Pons (tissue), 1 donor: Measurements from ENCODE around the gene CROCC2.

Source experiments
- DNase-seq: peaks from one replicate; pipeline ENCODE4 v3.0.0-alpha.2; 2016; ENCODE audit warnings: low spot score

CROCC2 gene

GRCh38 chr2:240999873-241000541 lies 93.9 kb downstream of the CROCC2 start:
- no peak for DNase-seq

GRCh38 chr2:241000831-241001321 lies 94.7 kb downstream of the CROCC2 start:
- DNase-seq, result no peak

- DNase-seq, result no peak
These were observed 95.5 kb downstream of the CROCC2 start for GRCh38 chr2:241001413-241002274.

GRCh38 chr2:241002275-241003046 lies 96.3 kb downstream of the CROCC2 start:
- no peak for DNase-seq

DNA sequence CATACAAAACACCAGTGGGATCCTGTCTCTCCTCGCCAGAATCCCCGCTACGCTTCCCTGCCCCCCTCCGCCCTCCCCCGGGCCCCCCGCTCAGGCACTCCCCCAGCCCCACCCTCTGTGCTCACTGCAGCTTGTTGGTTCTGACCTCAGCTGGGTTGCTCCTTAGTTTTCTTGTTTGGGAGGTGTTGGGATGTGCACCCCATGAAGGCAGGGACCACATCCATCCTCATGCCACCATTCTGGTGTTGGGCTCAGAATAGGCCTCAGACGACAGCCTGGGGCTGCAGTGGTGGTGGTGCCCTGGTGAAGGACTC lies 96.9 kb downstream of the CROCC2 start:
- DNase-seq, result no peak

- DNase-seq, result no peak
These were observed 97.2 kb downstream of the CROCC2 start for GRCh38 chr2:241003369-241003768.

GRCh38 chr2:241003830-241004564 lies 97.9 kb downstream of the CROCC2 start:
- DNase-seq, result no peak

DNA sequence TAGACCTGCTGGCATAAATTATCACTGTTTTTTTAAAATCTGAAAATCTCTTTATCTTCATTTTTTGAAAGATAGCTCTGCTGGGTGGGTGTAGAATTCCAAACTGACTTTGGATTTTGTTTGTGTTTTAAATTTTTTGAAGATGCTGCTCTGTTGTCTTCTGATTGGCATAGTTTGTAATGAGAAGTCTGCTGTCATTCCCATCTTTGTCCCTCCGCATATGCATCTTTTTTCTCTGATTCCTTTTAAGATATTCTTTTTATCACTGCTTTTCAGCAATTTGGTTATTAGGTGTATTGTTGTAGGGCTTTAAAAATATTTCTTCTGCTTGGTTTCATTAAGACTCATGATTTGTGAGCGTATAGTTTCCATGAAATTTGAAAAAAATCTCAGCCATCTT lies 99.4 kb downstream of the CROCC2 start:
- no peak for DNase-seq

- DNase-seq, result no peak
These were observed 100.3 kb downstream of the CROCC2 start for GRCh38 chr2:241006412-241006811.

DNA sequence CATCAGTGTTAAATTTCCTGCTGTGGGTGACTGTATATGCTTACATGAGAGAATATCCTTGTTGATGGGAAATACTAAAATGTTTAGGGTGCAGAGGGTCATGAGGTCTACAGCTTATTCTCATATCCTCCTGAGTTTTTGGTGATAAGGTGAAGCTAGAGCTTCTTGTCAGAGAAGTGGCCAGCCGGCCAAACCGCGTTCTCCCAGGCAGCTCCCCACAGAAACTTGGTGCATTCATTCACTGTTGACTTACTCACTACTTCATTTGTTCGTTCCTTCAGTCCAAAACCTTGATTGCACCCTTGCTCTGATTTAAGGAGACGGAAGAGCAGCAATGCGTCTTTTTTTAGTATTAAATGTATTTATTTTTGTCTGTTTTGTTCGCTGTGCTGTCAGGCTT lies 101.0 kb downstream of the CROCC2 start:
- DNase-seq, result no peak

DNA sequence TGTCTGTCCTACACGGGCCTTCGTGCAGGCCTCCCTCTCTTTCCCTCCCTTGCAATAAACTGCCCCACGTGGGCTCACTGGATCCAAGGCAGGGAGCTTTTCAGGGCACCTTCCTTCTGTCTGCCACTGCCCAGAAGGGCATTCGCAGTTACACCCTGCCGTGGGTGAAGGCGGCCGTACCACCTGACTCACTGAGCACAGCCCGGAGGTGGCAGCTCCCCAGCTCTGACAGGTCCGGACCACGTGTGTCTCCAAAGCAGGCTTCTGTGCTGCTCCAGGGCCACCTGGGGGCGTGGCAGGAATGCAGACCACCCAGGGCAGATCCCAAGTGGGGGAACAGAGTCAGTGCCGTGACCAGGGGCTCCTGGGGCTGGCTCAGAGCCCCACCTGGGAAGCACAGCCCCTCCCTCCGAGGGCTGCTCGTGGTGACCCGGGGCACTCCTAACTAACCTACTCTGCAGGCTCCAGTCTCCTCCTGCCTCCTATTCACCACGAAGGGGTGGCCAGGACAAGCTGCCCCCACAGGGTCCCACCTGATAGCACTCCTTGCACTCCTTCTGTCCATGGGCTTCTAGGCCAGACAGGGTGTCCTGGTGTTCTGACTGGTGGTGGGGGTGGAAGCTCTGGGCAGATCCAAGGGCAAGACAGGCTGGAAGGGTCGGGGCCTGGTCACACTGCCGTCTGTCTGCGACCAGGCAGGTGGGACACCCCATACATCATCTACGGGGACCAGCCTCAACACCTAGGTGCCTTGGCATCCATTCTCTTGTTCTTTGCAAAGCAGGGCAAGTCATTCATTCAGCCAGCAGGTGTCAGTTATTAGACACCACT lies 102.0 kb downstream of the CROCC2 start:
- DNase-seq, result no peak

DNA sequence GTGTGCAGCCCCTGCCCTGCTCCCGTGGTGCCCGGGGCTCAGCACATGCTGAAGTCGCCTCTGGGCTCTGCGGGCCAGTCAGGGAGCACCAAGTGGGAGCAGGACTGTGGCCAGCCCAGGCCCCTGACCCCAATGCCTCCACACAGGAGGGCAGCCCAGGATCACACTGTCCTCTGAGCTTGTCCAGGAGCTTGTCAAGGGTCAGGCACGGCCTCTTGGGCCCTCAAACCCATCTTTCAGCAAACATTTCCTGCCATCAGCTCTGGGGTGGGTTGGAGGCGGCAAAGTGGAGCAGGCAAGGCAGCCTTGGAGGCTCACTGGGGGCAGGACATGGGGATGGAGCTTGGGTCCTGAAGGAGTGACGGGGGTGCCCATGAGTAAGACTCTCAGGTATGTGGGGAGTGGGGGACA lies 102.6 kb downstream of the CROCC2 start:
- DNase-seq, result no peak

DNA sequence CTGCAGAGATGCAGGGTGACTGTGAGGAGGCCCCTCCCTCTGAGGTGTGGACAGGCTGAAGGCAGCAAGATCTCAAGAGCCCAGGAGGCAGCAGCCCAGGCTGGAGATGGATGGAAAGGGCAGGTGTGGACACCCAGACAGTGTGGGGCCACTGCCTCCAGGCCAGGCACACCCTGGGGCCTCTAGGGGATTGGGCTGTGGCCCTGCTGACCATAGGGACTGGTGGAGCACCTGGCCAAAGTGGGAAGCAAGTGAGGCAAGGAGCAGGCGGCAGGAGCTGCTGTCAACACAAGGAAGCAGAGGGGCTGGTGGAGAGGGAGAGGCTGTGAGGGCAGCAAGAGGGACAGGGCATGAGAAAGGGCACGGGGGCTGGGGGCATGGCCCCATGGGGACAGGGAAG lies 103.1 kb downstream of the CROCC2 start:
- no peak for DNase-seq

GRCh38 chr2:241009601-241010530 lies 103.7 kb downstream of the CROCC2 start:
- peak; percentile 20 for DNase-seq

- no peak for DNase-seq
These were observed 104.6 kb downstream of the CROCC2 start for GRCh38 chr2:241010531-241011295.

- no peak for DNase-seq
These were observed 105.1 kb downstream of the CROCC2 start for GRCh38 chr2:241011296-241011600.

DNA sequence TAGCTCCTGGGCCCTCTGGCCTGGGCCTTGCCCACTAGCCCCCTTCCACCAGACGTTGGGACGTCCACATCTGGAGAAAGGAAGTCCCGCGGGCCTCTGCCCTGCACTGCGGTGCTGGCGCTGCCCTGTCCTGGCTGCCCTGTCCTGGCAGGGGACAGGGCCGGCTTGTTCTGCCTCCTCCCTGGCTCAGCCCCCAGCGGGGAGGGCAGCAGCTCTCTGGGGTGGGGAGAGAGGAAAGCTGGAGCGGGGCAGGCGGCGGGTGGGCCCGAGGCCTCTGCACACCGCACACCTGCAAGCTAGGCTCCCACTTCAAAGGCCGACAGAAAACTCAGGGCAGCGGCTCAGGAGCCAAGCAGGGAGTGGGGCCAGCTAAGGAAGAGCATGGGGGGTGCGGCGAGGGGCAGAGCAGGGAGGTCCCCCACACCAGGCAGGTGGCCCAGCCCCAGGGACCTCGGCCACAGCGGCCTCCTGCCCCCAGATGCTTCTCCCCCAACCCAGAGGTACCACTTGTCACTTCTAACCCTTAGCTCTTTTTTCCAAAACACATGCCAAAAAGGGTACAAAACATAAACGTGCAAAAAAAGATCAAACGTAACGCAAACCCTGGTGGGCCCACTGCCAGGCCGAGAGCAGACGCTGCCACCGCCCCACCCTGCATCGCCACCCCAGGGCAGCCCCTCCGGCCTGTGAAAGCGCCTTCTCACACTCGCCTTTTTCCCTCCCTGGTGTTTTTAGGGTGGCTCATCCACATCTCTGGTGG lies 105.8 kb downstream of the CROCC2 start:
- DNase-seq, result no peak

- DNase-seq, result no peak
These were observed 108.1 kb downstream of the CROCC2 start for GRCh38 chr2:241014224-241014623.

- no peak for DNase-seq
These were observed 108.6 kb downstream of the CROCC2 start for GRCh38 chr2:241014764-241015163.
